Epithelial cell of esophagus (primary cell): Measurements from ENCODE around the gene ROPN1L.

Experiments used
- DNase-seq: peaks from one replicate; pipeline ENCODE4 v3.0.0; 2010; ENCODE audit warnings: low read depth
- H3K4me3 ChIP-seq: 2 replicates; pipeline ENCODE4 v1.5.1; 2011; ENCODE audit warnings: mild to moderate bottlenecking, low read length, control low read depth
- CTCF ChIP-seq: IDR thresholded peaks from 2 replicates; pipeline ENCODE4 v1.5.1; 2011; ENCODE audit warnings: low read depth, mild to moderate bottlenecking, low read length, control low read depth, inconsistent platforms; ENCODE audit not compliant: insufficient read depth; ENCODE audit errors: missing control alignments

The ROPN1L gene

GRCh38 chr5:10427201-10427600 lies 14.5 kb upstream of the ROPN1L start:
- DNase-seq: no peak
- H3K4me3 ChIP-seq: no peak overlapping the region
- no peak for TF ChIP-seq CTCF

- no peak for TF ChIP-seq CTCF
- H3K4me3 ChIP-seq: no peak overlapping the region
- DNase-seq: no peak
Measured at GRCh38 chr5:10427978-10428377, 13.7 kb upstream of the ROPN1L start.

- DNase-seq: no peak
- TF ChIP-seq CTCF: no peak
- no peak overlapping the region for H3K4me3 ChIP-seq
Measured at GRCh38 chr5:10431415-10431814, 10.3 kb upstream of the ROPN1L start.

- no peak for TF ChIP-seq CTCF
- no peak overlapping the region for H3K4me3 ChIP-seq
Measured at GRCh38 chr5:10432059-10433008, 9.3 kb upstream of the ROPN1L start.

GRCh38 chr5:10434392-10434791 lies 7.3 kb upstream of the ROPN1L start:
- no peak for DNase-seq
- no peak for TF ChIP-seq CTCF

More at GRCh38 chr5:10432059-10433008, 9.3 kb upstream of the ROPN1L start:
- DNase-seq: no peak

GRCh38 chr5:10438301-10438700 lies 3.4 kb upstream of the ROPN1L start:
- H3K4me3 ChIP-seq: no peak overlapping the region
- no peak for TF ChIP-seq CTCF
- no peak for DNase-seq

More at GRCh38 chr5:10434392-10434791, 7.3 kb upstream of the ROPN1L start:
- H3K4me3 ChIP-seq: no peak overlapping the region
